Subcutaneous adipose tissue (tissue), 4 donors: ENCODE data around the gene MTHFD2. TPM values are rescaled to one million over a fixed set of nuclear protein-coding genes. Genes with fewer than 3 reads are reported as not detected.

ENCODE experiments used
- CTCF ChIP-seq: fragments of 450-650 bp; IDR thresholded peaks from one replicate; pipeline ENCODE4 v1.5.1; 2016; ENCODE audit warnings: low read depth, mild to moderate bottlenecking, control low read depth, antibody characterized with exemption, moderate library complexity
- total RNA-seq, 4 donors: library from RNA; depleted of rRNA; stranded (reverse); fragments of >200 nt; gene quantifications; one replicate each; pipeline ENCODE4 v1.1.0, GENCODE V29; 2016

The MTHFD2 gene
- total RNA-seq, 4 donors from 2014 or later, result 40.7 to 96.4 (median 70.0) TPM

- TF ChIP-seq CTCF, result no peak
Measured at GRCh38 chr2:74259733-74260132, 61.3 kb downstream of the MTHFD2 start.

- TF ChIP-seq CTCF, result no peak
Measured at GRCh38 chr2:74260495-74260894, 62.1 kb downstream of the MTHFD2 start.

- TF ChIP-seq CTCF, result no peak
Measured at GRCh38 chr2:74261204-74261864, 62.9 kb downstream of the MTHFD2 start.

- TF ChIP-seq CTCF, result no peak
Measured at GRCh38 chr2:74262681-74263080, 64.3 kb downstream of the MTHFD2 start.

GRCh38 chr2:74264281-74264680 lies 65.9 kb downstream of the MTHFD2 start:
- TF ChIP-seq CTCF, result no peak

GRCh38 chr2:74267068-74267467 lies 68.7 kb downstream of the MTHFD2 start:
- no peak for TF ChIP-seq CTCF

Other genes with a start within 250 kb of the MTHFD2 start
- gene TET3, start 213.7 kb upstream of the MTHFD2 start, total RNA-seq, result 10 to 100 TPM in 1 of 4 donors, 1 to 10 TPM in 3; 5.8 to 11.4 (median 7.8) TPM
- 10 to 100 TPM; 26.5 to 56.4 (median 37.3) TPM for gene BOLA3, start 50.7 kb upstream of the MTHFD2 start, total RNA-seq
- 100 to 1,000 TPM in 3 of 4 donors, 10 to 100 TPM in 1; 70.6 to 121 (median 108) TPM for gene MOB1A, start 19.7 kb upstream of the MTHFD2 start, total RNA-seq
- gene SLC4A5, start 144.8 kb downstream of the MTHFD2 start, total RNA-seq, result 1 to 10 TPM; 2.2 to 8.7 (median 5.1) TPM
- gene DCTN1, start 181.7 kb downstream of the MTHFD2 start, total RNA-seq, result 100 to 1,000 TPM in 2 of 4 donors, 10 to 100 TPM in 2; 78.7 to 131 (median 100) TPM
- gene C2orf81, start 223.0 kb downstream of the MTHFD2 start, total RNA-seq, result 1 to 10 TPM in 1 of 4 donors, under 1 TPM in 1, not detected in 2; 0.88 to 1.4 TPM
- gene WDR54, start 223.1 kb downstream of the MTHFD2 start, total RNA-seq, result 1 to 10 TPM; 2.1 to 8.1 (median 5.8) TPM
- gene RTKN, start 243.3 kb downstream of the MTHFD2 start, total RNA-seq, result 10 to 100 TPM in 1 of 4 donors, 1 to 10 TPM in 3; 1.8 to 11.2 (median 8.2) TPM